K562 (cell line): ENCODE measurements around the gene BHLHE40. TPM values are rescaled to one million over a fixed set of nuclear protein-coding genes. Genes with fewer than 3 reads are reported as not detected.

Experiments used
- ATAC-seq: fragments of 200-7000 bp; cut with Tn5 transposase; 3 replicates; pipeline ENCODE4 v1.9.1; 2020; ENCODE audit warnings: moderate library complexity
- BruUV-seq: library from RNA; stranded (reverse); fragments of 400-500 nt; replicated peaks from 2 replicates; lab custom pipeline; 2021; lab: Mats Ljungman, UMichigan
- CTCF ChIA-PET: fragments of 300-600 bp; formaldehyde crosslinking; extraction: SDS; loops from one replicate; lab custom pipeline; 2021; ENCODE audit warnings: low intra/inter-chr PET ratio; lab: Yijun Ruan, JAX
- POLR2A ChIA-PET: fragments of 300-600, 350-650 bp; sonication (Branson Sonifier 250); formaldehyde crosslinking; extraction: SDS; loops from one replicate; lab custom pipeline; 2021; ENCODE audit warnings: antibody characterized with exemption, inconsistent platforms; lab: Yijun Ruan, JAX
- DNase-seq, 4 experiments: peaks; one replicate each; pipeline versions ENCODE4 v3.0.0 to v3.0.0-alpha.2; 2011 to 2018; ENCODE audit warnings: low spot score in 3 of 4, mixed read lengths in 3 of 4; ENCODE audit errors: extremely low read depth in 1 of 4
- FAIRE-seq: peaks from 2 replicates; lab custom pipeline; 2011; peaks lifted over from hg19 to GRCh38; lab: Jason Lieb, UNC
- H2AFZ ChIP-seq: 2 replicates; pipeline ENCODE4 v1.6.0; 2011; ENCODE audit warnings: low read depth, low read length, control low read depth, inconsistent platforms
- H3K27ac ChIP-seq: fragments of 200-600 bp; 3 replicates; pipeline ENCODE4 v1.8.0; 2011; ENCODE audit warnings: low read depth, mild to moderate bottlenecking, control low read depth, inconsistent platforms, low read length, moderate library complexity, mixed read lengths; ENCODE audit errors: extremely low read depth
- H3K27me3 ChIP-seq, 2 experiments: fragments of 300-600 bp in 1 of 2; 2 replicates in 1 of 2; 3 replicates in 1 of 2; pipeline versions ENCODE4 v1.6.0 to v1.8.0; 2011; ENCODE audit warnings: inconsistent platforms in 2 of 2, low read length in 2 of 2, mild to moderate bottlenecking in 1 of 2, mixed read lengths in 1 of 2, moderate library complexity in 1 of 2; ENCODE audit not compliant: control insufficient read depth in 2 of 2, insufficient read depth in 2 of 2
- H3K36me3 ChIP-seq: fragments of 300-600 bp; 3 replicates; pipeline ENCODE4 v1.8.0; 2011; ENCODE audit warnings: mild to moderate bottlenecking, low read length, inconsistent platforms; ENCODE audit not compliant: control insufficient read depth, insufficient read depth
- H3K4me1 ChIP-seq, 2 experiments: fragments of 200-600 bp in 1 of 2; replicated peaks in 1 of 2; 2 replicates in 1 of 2; 3 replicates in 1 of 2; pipeline versions ENCODE4 v1.5.1 to v1.8.0; 2011; ENCODE audit warnings: inconsistent platforms in 2 of 2, low read length in 2 of 2, mild to moderate bottlenecking in 1 of 2, mixed read lengths in 1 of 2, moderate library complexity in 1 of 2; ENCODE audit not compliant: control insufficient read depth in 2 of 2, insufficient read depth in 2 of 2
- H3K4me2 ChIP-seq: 2 replicates; pipeline ENCODE4 v1.6.1; 2011; ENCODE audit warnings: low read length, control low read depth, inconsistent platforms, mixed read lengths; ENCODE audit not compliant: insufficient read depth
- H3K4me3 ChIP-seq: fragments of 200-600 bp; sonication (generic), shearing (Covaris generic); 2 replicates; pipeline ENCODE4 v1.5.1; 2016; ENCODE audit warnings: control low read depth, inconsistent platforms
- H3K79me2 ChIP-seq: fragments of 200-600 bp; 3 replicates; pipeline ENCODE4 v1.8.0; 2011; ENCODE audit warnings: low read length, inconsistent platforms; ENCODE audit not compliant: control insufficient read depth, insufficient read depth
- H3K9ac ChIP-seq, 2 experiments: 2 replicates each; pipeline versions ENCODE4 v1.6.0 to v1.6.1; 2011; ENCODE audit warnings: low read depth in 2 of 2, low read length in 2 of 2, control low read depth in 1 of 2, inconsistent platforms in 1 of 2, mild to moderate bottlenecking in 1 of 2, mixed read lengths in 1 of 2; ENCODE audit not compliant: insufficient read depth in 1 of 2
- H3K9me1 ChIP-seq: one replicate; pipeline ENCODE4 v1.6.0; 2011; ENCODE audit warnings: inconsistent platforms, mild to moderate bottlenecking, low read length, moderate library complexity; ENCODE audit not compliant: control insufficient read depth, insufficient read depth
- H3K9me3 ChIP-seq: replicated peaks from 2 replicates; pipeline ENCODE4 v1.5.1; 2011; ENCODE audit warnings: low read depth, low read length, inconsistent platforms; ENCODE audit not compliant: control insufficient read depth, insufficient read depth
- H4K20me1 ChIP-seq: replicated peaks from 2 replicates; pipeline ENCODE4 v1.6.1; 2011; ENCODE audit warnings: low read length, inconsistent platforms, mixed read lengths; ENCODE audit not compliant: control insufficient read depth, insufficient read depth
- EHMT2 ChIP-seq: fragments of 450-650 bp; IDR thresholded peaks from 2 replicates; pipeline ENCODE4 v1.6.1; 2018; ENCODE audit warnings: antibody characterized with exemption
- POLR3A ChIP-seq: IDR thresholded peaks from 2 replicates; pipeline ENCODE4 v1.6.1; 2011; ENCODE audit warnings: borderline replicate concordance, mild to moderate bottlenecking, moderate library complexity; ENCODE audit not compliant: insufficient read length, insufficient read depth; ENCODE audit errors: extremely low read depth
- ZC3H8 ChIP-seq: fragments of 450-650 bp; IDR thresholded peaks from 2 replicates; pipeline ENCODE4 v1.6.1; 2017
- WGBS: fragments of 100-300 bp; shearing (Covaris generic); methylation state at CpG from one replicate; pipeline ENCODE4 v1.1.6; 2016; ENCODE audit warnings: low coverage, mixed read lengths; ENCODE audit not compliant: insufficient coverage; ENCODE audit errors: missing lambda C conversion rate; 5-methylcytosine and 5-hydroxymethylcytosine counted together
- in situ Hi-C: fragments of 300-500 bp; cut with MboI; formaldehyde crosslinking; loops from 4 replicates; pipeline ENCODE4 v1.15.0; 2018; ENCODE audit warnings: inconsistent platforms, mixed read lengths
- intact Hi-C: fragments of 100-400 bp; cut with micrococcal nuclease; formaldehyde crosslinking; loops from 2 replicates; pipeline ENCODE4 v1.14.2; 2022
- polyA plus RNA-seq, 8 experiments: library from polyadenylated mRNA; depleted of rRNA in 4 of 8; stranded (reverse) in 5 of 8; unstranded in 3 of 8; fragments of >200 nt; fragmentation: Nextera tagmentation in 2 of 8; fragmentation: Illumina TruSeq in 1 of 8; extraction: Ambion mirVana in 2 of 8; extraction: Trizol in 1 of 8; gene quantifications; 2 replicates each; pipeline versions ENCODE4 v1.2.1 to v1.2.3, GENCODE V29; 2011 to 2014; ENCODE audit warnings: inconsistent platforms in 1 of 8, missing spikeins in 1 of 8
- total RNA-seq, 7 experiments: library from RNA; depleted of rRNA in 6 of 7; stranded (reverse); fragments of >200 nt in 6 of 7; fragmentation: Illumina TruSeq in 2 of 7; extraction: Trizol in 2 of 7; gene quantifications; 2 replicates each; pipeline versions ENCODE4 v1.2.1 to v1.2.3, GENCODE V29; 2011 to 2021; ENCODE audit warnings: low replicate concordance in 1 of 7
- TF ChIP-seq, protein P1 (sequence below): fragments of 450-650 bp; IDR thresholded peaks from 2 replicates; pipeline ENCODE4 v1.6.1; 2016; ENCODE audit warnings: low read depth
- TF ChIP-seq, protein P2 (sequence below): IDR thresholded peaks from 2 replicates; pipeline ENCODE4 v1.6.1; 2011; ENCODE audit warnings: borderline replicate concordance, low read depth, mild to moderate bottlenecking, moderate library complexity, low read length; ENCODE audit not compliant: insufficient read depth, poor library complexity, severe bottlenecking
- TF ChIP-seq, protein P3 (sequence below), 2 experiments: fragments of 450-650 bp; IDR thresholded peaks; 2 replicates each; pipeline ENCODE4 v1.6.1; 2016
- TF ChIP-seq, protein P4 (sequence below): fragments of 450-650 bp; IDR thresholded peaks from 2 replicates; pipeline ENCODE4 v1.6.1; 2016; ENCODE audit warnings: low read depth, mild to moderate bottlenecking, moderate library complexity

The BHLHE40 gene
- total and polyA plus RNA-seq, 9 of the 15 experiments (the other 6 are each of a cell fraction or from before 2014, with no cell fraction given): 12.0 to 83.9 (median 31.4) TPM

DNA sequence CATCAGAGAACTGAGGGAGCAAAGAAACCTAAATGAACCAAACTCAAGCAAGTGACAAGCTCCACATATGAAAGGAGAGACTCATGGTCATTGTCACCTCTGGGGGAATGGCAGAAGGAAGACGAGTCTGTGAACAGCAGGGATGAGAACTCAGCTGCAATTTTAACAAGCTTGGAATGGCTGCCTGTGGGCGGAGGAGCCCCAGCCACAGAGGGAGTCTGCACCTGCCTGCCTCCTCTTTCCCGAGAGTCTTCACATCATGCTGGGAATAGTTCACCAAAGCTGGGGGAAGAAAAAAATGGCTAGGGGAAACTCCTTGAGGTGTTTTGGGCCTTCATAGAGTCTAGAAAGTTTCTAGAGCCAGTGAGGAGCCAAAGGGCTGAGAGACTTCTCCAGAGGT is 21.3 kb upstream of the BHLHE40 start (continued):
- TF ChIP-seq, protein P1, sequence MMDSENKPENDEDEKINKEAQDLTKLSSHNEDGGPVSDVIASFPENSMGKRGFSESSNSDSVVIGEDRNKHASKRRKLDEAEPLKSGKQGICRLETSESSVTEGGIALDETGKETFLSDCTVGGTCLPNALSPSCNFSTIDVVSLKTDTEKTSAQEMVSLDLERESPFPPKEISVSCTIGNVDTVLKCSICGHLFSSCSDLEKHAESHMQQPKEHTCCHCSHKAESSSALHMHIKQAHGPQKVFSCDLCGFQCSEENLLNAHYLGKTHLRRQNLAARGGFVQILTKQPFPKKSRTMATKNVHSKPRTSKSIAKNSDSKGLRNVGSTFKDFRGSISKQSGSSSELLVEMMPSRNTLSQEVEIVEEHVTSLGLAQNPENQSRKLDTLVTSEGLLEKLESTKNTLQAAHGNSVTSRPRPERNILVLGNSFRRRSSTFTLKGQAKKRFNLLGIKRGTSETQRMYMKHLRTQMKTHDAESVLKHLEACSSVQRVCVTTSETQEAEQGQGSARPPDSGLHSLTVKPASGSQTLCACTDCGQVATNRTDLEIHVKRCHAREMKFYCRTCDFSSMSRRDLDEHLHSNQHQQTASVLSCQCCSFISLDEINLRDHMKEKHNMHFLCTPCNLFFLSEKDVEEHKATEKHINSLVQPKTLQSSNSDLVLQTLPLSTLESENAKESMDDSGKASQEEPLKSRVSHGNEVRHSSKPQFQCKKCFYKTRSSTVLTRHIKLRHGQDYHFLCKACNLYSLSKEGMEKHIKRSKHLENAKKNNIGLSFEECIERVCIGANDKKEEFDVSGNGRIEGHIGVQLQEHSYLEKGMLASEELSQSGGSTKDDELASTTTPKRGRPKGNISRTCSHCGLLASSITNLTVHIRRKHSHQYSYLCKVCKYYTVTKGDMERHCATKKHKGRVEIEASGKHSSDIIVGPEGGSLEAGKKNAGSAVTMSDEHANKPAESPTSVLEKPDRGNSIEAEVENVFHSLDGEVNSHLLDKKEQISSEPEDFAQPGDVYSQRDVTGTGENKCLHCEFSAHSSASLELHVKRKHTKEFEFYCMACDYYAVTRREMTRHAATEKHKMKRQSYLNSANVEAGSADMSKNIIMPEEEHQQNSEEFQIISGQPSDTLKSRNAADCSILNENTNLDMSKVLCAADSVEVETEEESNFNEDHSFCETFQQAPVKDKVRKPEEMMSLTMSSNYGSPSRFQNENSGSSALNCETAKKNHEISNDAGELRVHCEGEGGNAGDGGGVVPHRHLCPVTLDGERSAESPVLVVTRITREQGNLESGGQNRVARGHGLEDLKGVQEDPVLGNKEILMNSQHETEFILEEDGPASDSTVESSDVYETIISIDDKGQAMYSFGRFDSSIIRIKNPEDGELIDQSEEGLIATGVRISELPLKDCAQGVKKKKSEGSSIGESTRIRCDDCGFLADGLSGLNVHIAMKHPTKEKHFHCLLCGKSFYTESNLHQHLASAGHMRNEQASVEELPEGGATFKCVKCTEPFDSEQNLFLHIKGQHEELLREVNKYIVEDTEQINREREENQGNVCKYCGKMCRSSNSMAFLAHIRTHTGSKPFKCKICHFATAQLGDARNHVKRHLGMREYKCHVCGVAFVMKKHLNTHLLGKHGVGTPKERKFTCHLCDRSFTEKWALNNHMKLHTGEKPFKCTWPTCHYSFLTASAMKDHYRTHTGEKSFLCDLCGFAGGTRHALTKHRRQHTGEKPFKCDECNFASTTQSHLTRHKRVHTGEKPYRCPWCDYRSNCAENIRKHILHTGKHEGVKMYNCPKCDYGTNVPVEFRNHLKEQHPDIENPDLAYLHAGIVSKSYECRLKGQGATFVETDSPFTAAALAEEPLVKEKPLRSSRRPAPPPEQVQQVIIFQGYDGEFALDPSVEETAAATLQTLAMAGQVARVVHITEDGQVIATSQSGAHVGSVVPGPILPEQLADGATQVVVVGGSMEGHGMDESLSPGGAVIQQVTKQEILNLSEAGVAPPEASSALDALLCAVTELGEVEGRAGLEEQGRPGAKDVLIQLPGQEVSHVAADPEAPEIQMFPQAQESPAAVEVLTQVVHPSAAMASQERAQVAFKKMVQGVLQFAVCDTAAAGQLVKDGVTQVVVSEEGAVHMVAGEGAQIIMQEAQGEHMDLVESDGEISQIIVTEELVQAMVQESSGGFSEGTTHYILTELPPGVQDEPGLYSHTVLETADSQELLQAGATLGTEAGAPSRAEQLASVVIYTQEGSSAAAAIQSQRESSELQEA: no peak
- no peak for TF ChIP-seq ZC3H8

DNA sequence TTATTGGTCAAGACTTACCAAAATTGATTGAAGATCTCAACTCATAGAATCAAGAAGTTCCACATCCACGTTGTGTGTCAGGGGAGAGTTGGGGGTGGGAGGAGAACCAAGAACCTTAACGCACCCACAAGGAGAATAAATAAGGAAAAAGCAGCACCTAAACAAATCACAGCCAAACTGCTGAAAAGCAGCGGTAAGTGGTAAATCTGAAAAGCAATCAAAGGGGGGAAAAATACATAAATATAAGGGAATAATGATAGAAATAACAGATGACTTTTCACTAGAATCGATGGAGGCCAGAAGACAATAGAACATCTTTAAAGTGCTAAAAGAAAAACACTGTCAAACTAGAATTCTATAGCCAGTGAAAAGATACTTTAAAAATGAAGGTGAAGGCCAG is 20.1 kb upstream of the BHLHE40 start:
- intact Hi-C loops: no loop called here
- ChIA-PET CTCF (no interaction called here), POLR2A (no interaction called here)
- H3K4me3 ChIP-seq: no peak overlapping the region
- H3K27me3 ChIP-seq: no peaks in the 10 kb centered on the region
- FAIRE-seq (no peak), ATAC-seq (no peak), DNase-seq (no peak)
- BruUV-seq: no TSS peak
- H3K9me1 ChIP-seq: no peaks in the 10 kb centered on the region
- no peak overlapping the region for H3K4me2 ChIP-seq
- H3K9ac ChIP-seq: no peak overlapping the region
- no peaks in the 10 kb centered on the region for H3K79me2 ChIP-seq
- peaks cover 9% of the 10 kb centered on the region; the same call in 1 of the 2 replicates for H3K9me3 ChIP-seq
- no peaks in the 10 kb centered on the region for H4K20me1 ChIP-seq
- in situ Hi-C loops: no loop called here
- no peaks in the 10 kb centered on the region for H3K36me3 ChIP-seq
- no peak overlapping the region for H3K27ac ChIP-seq
- no peak overlapping the region for H2AFZ ChIP-seq
- peaks cover 5 to 6% of the 10 kb centered on the region in 2 experiments; a peak in 2 of 5 replicates for H3K4me1 ChIP-seq
- 44% methylated on average over 4 of the region's 4 CpGs for WGBS
- TF ChIP-seq, protein P2, sequence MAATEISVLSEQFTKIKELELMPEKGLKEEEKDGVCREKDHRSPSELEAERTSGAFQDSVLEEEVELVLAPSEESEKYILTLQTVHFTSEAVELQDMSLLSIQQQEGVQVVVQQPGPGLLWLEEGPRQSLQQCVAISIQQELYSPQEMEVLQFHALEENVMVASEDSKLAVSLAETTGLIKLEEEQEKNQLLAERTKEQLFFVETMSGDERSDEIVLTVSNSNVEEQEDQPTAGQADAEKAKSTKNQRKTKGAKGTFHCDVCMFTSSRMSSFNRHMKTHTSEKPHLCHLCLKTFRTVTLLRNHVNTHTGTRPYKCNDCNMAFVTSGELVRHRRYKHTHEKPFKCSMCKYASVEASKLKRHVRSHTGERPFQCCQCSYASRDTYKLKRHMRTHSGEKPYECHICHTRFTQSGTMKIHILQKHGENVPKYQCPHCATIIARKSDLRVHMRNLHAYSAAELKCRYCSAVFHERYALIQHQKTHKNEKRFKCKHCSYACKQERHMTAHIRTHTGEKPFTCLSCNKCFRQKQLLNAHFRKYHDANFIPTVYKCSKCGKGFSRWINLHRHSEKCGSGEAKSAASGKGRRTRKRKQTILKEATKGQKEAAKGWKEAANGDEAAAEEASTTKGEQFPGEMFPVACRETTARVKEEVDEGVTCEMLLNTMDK: no peak
- TF ChIP-seq, protein P3, sequence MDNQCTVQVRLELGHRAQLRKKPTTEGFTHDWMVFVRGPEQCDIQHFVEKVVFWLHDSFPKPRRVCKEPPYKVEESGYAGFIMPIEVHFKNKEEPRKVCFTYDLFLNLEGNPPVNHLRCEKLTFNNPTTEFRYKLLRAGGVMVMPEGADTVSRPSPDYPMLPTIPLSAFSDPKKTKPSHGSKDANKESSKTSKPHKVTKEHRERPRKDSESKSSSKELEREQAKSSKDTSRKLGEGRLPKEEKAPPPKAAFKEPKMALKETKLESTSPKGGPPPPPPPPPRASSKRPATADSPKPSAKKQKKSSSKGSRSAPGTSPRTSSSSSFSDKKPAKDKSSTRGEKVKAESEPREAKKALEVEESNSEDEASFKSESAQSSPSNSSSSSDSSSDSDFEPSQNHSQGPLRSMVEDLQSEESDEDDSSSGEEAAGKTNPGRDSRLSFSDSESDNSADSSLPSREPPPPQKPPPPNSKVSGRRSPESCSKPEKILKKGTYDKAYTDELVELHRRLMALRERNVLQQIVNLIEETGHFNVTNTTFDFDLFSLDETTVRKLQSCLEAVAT (IDR thresholded peaks at IDR 0.05): no peak
- TF ChIP-seq EHMT2 (0 out of 2 replicates have a peak, but pooled peaks have one; percentile 61), POLR3A (no peak)
- TF ChIP-seq, protein P4, sequence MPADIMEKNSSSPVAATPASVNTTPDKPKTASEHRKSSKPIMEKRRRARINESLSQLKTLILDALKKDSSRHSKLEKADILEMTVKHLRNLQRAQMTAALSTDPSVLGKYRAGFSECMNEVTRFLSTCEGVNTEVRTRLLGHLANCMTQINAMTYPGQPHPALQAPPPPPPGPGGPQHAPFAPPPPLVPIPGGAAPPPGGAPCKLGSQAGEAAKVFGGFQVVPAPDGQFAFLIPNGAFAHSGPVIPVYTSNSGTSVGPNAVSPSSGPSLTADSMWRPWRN: no peak
